ENCODE results near the gene URM1.
A peak's percentile ranks its signal among the peaks of the same experiment; 100 is the strongest.
"Not testable (repeated sequence)": the region's sequence is repeated elsewhere in the genome, so short reads cannot be mapped to it uniquely, and the experiment has no call there.

URM1 gene
- 51.5 to 77.8 reads per million in 2 experiments for total RNA-seq

DNA sequence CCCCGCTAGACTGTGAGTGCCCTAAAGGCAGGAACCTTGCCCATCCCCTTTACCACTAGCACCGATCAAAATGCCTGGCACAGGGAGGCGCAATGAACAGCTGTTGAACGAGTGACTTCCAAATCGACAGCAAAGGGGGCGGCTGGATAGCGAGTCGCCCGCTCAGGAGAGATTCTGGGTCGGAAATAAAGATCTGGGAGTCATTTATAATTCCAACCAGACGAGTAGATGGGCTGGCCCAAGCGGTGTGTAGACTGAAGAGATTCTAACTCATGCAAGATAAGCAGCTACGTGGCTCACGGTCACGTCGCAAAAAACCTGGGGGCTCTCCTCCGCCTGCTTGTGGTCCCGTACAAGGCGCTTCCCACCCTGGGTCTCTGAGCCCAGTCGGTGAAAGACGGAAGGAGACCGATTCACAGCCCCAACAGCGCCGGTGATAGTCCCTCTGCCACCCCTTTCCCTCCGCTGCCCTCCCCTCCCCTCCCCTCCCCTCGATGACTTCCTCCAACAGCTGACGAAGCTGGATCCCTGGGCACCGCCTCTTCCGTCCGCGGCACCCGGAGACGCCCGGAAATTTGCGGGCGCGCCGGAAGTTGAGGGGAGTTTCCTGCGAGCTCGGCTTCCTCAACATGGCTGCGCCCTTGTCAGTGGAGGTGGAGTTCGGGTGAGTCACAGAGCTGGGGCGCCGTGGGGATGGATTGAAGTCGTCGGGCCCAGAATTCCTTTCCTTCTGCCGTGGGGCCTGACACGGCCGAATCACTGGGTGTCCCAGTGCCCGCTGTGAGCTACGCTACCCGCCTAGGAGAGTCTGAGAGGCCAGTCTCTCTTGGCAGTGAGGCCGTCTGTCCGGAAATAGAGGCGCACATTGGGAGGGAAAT, at the start of gene URM1:
Gene URM1 (plus strand): TSS at position 623 of the 878 bp plus-strand sequence. CDS start 7 bp downstream, at position 630.
- peak; percentile 94 for DNase-seq (ENCODE audit: low read depth)

GRCh38 chr9:128321879-128322403, 49.2 kb upstream of the URM1 start:
- no peak for DNase-seq (ENCODE audit: low read depth)

DNA sequence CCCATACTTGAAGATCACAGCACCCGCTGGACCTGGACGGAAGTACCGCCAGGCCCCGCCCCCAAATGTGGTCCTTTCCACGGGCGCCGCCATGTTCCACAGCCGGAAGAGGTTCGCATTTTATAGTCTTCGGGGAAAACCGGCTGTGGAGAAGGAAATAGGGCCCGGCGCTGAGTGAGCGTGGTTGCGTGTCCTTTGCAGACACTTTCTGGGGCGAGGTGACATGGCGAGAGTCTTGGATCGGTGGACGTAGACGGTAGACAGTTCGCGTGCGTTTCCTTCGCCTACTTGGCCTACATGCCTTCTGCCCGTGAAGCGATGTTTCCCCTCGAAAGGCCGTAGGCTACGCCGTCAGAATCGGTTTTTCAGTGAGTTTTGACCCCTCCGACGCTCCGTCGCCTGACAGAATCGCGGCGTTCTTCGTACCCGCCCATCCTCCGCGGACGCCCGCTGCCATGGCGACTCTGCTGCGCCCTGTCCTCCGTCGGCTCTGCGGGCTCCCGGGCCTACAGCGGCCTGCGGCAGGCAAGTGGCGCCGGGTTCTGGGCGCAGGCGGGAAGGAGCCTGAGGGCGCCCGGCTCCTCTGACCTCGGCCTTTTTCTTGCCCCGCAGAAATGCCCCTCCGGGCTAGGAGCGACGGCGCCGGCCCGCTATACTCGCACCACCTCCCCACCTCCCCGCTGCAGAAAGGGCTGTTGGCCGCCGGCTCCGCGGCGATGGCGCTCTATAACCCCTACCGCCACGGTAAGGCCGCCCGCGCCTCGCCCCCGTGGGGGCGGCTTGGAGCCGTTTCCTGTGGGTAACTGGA, 48.6 kb upstream of the URM1 start, which contains the start of the genes COQ4 and TRUB2:
Gene COQ4 (plus strand): TSS at position 436 of the 808 bp plus-strand sequence. CDS start 20 bp downstream, at position 456.
Gene TRUB2 (minus strand): TSS at position 44 of the 808 bp plus-strand sequence. CDS start 39 bp downstream, at position 5.
- DNase-seq (ENCODE audit: low read depth): peak; percentile 88

DNA sequence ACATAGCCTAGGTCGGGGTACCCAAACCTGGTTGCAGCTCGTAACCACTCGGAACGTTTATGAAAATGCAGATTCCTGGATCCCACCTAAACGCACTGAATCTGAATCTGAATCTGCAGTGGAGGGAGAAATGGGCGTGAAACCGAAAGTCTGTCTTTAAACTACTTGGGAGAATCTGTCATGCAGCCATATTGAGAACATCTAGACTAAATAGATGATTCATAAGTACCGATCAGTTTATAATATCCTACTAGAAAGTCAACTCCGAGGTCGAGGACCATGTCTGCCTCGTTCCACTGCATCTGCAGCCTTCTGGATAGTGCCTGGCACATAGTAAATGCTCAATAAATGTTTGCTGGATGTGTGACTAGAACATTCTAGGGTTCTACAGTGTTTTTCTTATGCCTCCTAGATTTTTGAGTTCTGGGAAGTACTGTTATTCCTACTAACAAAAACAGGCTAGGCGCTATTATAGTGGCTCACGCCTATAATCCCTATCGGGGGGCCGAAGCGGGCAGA, 47.9 kb upstream of the URM1 start:
- no peak for DNase-seq (ENCODE audit: low read depth)

DNA sequence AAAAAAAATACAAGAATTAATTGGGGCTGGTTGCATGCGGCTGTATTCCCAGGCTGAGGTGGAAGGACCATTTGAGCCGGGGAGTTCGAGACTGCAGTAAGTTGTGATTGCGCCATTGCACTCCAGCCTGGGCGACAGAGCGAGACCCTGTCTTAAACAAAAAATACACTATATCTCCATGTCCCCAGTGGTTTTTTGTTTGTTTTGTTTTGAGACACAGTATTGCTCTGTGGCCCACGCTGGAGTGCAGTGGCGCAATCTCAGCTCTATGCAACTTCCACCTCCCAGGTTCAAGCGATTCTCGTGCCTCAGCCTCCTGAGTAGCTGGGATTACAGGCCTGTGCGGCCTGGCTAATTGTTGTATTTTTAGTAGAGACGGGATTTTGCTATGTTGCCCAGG, 47.4 kb upstream of the URM1 start:
- no peak for DNase-seq (ENCODE audit: low read depth)

DNA sequence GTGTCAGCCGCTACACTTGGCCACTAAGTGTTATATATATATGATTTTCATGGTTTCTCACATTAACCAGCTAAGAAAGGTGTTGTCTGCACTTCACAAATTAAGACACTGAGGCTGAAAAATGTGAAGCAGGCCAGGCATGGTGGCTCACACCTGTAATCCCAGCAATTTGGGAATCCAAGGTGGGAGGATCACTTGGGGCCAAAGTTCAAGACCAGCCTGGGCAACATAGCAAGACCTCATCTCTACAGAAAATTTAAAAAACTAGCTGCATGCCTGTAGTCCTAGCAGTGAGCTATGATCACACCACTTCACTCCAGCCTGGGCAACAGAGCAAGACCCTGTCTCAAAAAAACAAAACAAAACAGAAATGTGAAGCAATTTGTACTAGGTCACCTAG, 46.8 kb upstream of the URM1 start:
- DNase-seq (ENCODE audit: low read depth): no peak

DNA sequence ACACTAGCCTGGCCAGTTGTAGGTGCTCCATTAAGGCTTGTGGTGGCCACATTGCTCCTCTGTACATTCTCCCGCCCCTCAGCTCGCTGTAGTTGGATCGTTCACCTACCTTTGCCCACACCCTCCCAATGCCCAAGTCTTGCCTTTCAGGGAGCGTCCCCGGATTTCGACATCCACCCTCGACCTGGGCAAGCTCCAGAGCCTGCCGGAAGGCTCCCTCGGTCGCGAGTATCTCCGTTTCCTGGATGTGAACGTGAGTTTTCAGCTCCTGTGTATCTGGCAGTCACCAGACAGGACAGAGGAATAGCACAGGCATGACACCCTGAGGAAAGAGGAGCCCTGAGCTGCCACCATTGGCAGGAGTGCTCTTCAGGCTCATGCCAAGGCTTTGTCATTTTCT, 45.5 kb upstream of the URM1 start:
- DNase-seq (ENCODE audit: low read depth): no peak

DNA sequence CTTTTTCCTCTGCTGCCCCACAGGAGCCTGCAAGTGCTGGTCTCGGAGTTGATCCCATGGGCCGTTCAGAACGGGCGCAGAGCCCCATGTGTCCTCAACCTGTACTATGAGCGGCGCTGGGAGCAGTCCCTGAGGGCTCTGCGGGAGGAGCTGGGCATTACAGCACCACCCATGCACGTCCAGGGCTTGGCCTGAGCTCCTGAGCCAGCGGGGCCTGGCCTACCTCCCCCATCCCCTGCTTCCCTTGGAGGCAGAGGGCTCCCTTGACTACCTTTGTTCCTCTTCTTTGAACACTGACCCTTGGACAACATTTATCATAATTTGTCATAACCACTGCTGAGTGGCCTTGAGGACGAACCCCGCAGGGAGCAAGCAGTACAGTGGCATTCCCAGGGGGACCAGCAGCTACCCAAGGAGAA, 37.7 kb upstream of the URM1 start:
- DNase-seq (ENCODE audit: low read depth): no peak

DNA sequence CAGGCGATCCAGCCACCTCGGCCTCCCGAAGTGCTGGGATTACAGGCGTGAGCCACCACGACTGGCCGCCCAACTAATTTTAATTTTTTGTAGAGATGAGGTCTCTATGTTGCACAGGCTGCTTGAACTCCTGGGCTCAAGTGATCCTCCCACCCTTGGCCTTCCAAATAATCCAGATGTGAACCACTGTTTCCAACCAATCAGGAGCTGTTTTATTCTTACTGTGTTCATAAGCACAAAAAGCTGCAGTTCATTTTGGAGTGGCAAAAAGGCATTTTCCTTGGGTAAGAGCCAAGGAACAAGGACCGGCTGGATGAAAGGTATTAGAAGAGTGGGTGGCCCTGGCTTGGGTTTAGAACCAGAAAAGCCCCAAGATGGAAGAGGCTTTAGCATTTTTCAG, 36.0 kb upstream of the URM1 start:
- DNase-seq (ENCODE audit: low read depth): no peak

GRCh38 chr9:128335914-128336313, 35.3 kb upstream of the URM1 start:
- no peak for DNase-seq (ENCODE audit: low read depth)

DNA sequence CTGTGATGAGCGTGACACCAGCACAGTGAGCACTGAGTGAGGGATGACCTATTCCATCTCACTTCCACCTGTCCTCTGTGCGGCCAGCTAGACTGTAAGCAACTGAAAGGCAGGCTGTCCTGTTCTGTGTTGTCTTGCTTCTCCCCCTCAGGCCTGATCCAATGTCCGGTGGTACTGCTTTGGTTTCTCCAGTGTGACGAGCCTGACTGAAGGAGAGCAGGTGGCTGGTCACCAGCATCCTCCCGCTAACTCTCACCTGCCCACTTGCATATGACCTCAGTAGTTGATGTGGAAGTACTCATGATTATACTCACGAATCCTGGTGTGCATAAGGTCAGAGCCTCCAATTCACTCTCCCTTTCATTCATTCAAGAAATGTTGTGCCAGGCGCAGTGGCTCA, 33.2 kb upstream of the URM1 start:
- no peak for DNase-seq (ENCODE audit: low read depth)

- not testable (repeated sequence) for DNase-seq (ENCODE audit: low read depth)
These were observed 32.1 kb upstream of the URM1 start for GRCh38 chr9:128338852-128339614.

DNA sequence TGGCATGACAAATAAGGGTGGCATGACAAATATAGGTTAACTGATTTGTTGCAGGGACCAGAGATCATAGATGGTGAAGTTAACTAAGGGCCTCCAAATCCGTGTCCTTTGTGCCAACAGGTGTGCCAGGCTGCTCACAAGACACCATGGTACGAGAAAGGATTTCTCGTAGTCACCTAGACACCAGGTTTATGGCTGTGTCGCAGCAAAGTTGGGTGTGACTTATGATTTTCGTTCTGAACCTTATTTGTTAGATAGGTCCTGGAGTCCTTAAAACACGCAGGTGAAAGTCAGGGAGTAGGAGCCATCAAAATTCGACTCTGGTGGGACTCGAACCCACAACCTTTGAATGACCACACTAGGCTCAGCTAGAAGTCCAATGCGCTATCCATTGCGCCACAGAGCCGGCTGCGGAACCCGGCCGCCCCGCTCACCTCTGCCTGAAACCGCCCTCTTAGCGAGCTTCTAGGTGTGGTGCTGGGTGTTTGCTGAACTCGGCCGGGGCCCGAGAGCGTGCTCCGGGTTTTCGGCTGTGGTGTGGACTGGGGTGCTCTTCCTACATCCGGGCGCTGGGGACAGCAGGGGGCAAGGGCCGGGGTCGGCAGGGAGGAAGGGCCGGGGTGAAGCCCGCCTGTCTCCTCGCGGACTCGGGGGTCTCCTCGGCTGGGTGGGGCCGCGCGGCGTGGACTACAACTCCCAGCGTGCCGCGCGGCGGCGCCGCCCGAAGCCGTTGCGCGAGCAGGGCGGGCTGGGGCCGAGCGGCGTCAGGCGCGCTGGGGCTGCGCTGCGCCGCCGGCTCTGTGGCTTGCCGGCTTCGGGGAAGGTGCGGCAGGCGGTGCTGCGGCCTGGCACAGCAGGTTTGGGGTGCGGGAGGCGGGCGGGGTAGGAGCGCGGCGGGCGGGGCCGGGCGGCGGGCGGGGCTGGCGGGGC, 31.1 kb upstream of the URM1 start, which contains the start of gene SLC27A4:
Gene SLC27A4 (plus strand): TSS at position 767 of the 930 bp plus-strand sequence. CDS start 2,606 bp downstream, outside the sequence.
- peak; percentile 74 for DNase-seq (ENCODE audit: low read depth)

GRCh38 chr9:128340691-128341434, 30.3 kb upstream of the URM1 start:
- no peak for DNase-seq (ENCODE audit: low read depth)

DNA sequence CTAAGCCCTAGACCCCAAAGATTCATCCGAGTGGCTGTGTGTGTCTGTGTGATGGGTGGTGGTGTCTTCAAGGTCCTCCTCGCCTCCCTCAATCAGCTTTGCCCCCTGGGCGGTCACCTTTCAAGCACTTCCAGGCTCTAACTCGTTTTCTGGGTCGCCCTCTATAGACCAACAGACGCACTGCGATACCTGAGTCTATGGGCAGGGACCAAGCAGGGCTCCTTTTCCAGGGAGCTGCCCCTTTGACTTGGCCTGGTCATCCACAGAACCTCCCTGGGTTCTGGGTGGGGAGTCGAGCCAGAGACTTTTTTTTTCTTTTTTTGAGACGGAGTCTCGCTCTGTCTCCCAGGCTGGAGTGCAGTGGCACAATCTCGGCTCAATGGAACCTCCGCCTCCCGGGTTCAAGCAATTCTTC, 29.7 kb upstream of the URM1 start:
- DNase-seq (ENCODE audit: low read depth): peak; percentile 40

DNA sequence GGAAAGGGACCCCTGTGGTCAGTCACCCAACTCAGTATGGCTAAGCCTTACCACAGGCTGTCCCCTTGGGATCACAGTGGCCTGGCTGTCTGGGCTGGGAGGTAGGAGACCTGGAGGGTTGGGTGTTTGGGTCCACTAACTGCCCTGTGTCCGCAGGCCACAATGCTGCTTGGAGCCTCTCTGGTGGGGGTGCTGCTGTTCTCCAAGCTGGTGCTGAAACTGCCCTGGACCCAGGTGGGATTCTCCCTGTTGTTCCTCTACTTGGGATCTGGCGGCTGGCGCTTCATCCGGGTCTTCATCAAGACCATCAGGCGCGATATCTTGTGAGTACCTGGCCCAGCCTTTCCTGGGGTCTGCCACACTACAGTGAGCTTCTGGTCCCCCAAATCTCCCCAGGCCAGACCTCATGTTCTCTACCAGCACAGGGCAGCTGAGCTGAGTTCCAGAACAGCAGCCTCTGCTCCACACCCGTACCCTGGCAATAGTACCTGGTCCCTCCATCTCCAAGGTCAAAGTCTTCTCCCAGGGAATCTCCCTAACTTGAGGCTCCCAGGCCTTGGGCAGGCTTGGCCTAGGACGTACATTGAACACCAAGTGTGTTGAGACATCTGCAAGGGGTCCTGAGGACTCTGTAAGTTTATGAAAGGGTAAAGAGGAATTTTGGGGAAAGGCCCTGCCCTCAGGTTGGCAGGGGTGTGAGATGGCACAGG, 28.0 kb upstream of the URM1 start:
- no peak for DNase-seq (ENCODE audit: low read depth)

- no peak for DNase-seq (ENCODE audit: low read depth)
These were observed 27.3 kb upstream of the URM1 start for GRCh38 chr9:128343855-128344254.

DNA sequence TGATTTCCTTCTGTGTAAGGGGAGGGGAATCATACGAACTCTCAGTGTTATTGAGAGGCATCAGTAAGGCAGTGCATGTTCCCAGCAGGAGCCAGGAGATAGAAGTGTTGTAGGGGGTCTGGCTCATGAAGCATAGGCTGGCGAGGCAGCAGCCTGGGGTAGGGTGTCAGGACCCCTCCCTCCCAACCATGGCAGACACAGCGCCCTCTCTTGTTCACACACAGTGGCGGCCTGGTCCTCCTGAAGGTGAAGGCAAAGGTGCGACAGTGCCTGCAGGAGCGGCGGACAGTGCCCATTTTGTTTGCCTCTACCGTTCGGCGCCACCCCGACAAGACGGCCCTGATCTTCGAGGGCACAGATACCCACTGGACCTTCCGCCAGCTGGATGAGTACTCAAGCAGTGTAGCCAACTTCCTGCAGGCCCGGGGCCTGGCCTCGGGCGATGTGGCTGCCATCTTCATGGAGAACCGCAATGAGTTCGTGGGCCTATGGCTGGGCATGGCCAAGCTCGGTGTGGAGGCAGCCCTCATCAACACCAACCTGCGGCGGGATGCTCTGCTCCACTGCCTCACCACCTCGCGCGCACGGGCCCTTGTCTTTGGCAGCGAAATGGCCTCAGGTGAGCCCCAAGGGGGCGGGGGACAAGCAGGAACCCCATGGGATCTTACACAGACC, 26.1 kb upstream of the URM1 start:
- no peak for DNase-seq (ENCODE audit: low read depth)
